ENCODE results near the gene ILKAP. TPM values are rescaled to one million over a fixed set of nuclear protein-coding genes. Genes with fewer than 3 reads are reported as not detected.
"Not testable (repeated sequence)": the region's sequence is repeated elsewhere in the genome, so short reads cannot be mapped to it uniquely, and the experiment has no call there.

The ILKAP gene
- total RNA-seq, 1 experiment from 2014 or later = 35.8 TPM

DNA sequence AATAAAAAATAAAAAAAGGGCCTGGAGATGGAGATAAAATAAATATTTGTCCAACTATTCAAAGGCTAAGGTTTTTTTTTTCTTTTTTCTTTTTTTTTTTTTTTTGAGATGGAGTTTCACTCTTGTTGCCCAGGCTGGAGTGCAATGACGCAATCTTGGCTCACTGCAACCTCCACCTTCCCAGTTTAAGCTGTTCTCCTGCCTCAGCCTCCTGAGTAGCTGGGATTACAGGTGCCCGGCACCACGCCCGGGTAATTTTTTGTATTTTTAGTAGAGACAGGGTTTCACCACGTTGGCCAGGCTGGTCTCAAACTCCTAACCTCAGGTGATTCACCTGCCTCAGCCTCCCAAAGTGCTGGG, 32.4 kb downstream of the ILKAP start:
- DNase-seq (ENCODE audit: low read depth, low spot score); in situ Hi-C loops (cut with HindIII; ENCODE audit: low pct_unique_long_range_greater_than_20kb, low sequenced_read_pairs): not testable (repeated sequence)

DNA sequence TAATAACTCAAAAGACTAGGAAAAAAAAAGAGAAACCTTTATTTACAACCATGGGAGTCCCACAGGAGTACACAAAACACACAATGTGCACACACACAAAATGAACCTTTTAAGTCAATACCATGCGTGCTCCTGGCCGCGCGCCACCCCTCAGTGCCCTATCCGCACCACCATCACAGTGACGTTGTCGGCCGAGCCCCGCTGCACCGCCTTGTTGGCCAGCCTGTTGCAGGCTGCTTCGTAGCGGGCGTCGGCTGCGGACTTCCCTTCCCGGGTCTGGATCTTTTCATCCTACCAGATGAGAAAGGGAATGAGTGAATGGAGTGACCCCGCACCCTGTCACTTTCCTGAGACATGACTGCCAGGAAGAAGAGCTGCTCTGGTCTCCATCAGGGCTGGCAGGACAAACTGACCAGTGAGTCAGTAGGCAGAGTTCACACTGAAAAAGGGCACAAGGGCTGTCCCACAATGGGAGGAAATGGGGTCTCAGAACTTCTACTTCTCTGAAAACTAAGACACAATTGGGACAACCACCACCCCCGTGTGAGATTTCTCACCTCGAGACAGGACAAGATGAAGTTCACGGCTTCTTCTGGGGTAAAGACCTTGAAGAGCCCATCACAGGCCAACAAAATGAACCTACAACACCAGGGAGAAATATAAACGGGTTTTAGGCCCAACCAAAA, 33.0 kb downstream of the ILKAP start:
- in situ Hi-C loops (cut with HindIII; ENCODE audit: low pct_unique_long_range_greater_than_20kb, low sequenced_read_pairs) = no loop called here
- no peak for DNase-seq (ENCODE audit: low read depth, low spot score)

DNA sequence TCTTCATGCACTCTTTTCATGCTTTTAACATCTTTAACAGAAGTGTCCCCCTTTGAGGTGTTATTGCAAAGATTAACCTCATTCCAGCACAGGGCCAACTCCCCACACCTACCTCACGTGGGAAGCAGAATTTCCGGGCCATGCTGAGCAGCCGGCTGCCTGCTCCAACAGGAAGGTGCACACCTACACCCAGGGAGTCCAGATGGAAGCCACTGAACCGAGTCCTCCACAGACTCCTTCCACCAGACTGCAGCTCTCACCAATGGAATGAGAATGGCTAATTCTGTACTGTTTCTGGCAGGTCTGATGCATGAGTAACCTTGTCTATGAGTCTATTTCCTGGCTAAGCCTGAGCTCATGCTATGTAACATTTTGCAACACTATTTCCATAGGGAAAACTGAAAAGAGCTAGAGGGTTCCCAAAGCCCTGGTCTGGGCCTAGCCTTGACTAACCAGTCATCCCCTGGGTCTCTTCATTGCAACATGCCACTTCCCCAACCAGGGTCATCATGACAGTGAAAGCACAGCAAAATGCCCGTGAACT, 33.7 kb downstream of the ILKAP start:
- in situ Hi-C loops (cut with HindIII; ENCODE audit: low pct_unique_long_range_greater_than_20kb, low sequenced_read_pairs) = no loop called here
- no peak for DNase-seq (ENCODE audit: low read depth, low spot score)

DNA sequence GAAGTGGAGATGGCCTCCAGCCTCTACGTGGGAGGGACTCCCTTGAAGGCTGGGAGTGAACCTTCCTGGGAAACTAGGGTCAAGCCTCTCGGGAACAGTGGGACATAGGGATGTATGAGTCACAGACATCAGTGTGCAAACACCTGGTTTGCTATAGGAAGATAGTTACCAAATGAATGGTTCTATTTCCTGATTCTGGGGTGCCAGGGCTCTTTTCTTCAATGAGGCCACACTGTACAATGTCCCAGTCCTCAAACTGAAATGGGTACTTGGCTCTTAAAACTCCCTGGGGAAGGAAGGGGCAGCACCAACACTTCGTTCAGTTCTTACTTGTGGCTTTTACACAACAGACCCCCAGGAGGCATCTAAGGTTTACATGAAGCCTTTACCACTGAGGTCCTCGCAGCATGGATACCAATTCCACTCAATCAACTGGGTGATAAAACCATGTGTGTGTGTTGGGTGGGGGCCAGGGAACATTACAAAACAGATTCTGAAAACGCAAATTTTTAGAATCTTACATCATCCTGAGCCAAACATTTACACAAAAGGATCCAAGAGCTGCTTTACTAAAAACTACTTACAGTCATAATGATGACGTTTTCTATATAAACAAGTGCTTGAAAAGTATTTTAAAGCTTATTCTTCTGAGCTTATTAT, 34.3 kb downstream of the ILKAP start:
- no peak for DNase-seq (ENCODE audit: low read depth, low spot score)

DNA sequence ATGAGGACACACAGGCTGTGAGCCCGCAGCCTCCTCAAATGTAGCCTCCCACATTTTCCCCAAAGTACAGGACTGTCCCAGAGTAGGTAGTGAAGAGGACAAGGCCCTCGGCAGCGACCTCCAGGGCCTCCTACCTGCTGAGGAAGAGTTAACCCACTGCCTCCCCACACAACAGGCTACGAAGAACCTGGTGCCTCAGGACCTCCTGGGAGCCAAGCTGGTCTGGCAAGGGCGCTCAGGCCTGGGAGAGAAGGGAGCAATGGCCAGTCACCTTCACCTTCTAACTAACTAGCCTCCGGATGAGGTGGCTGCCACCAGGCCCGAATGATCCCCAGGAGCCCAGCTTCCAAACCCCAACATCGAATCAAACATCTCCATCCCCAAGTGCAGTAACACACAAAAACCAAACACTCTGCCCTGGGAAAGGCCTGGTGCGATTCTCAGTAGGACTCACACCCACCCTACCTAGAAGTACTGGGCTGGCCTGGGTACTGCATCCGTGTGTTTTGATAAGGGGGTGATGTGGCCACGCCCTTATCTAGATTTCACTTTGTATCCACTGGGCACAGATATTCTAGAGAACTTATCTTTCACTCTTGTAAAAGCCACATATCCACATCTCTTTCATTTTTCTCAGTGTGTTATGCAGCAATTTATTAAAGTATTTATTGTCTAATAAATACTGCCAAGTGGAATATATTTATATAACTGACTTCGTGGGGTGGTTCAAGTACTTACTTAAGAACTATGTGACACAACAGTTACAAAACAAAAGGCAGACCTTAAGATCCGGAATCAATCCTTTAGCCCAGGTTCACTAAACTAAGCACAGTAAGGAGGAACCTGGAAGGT, 35.1 kb downstream of the ILKAP start:
- in situ Hi-C loops (cut with HindIII; ENCODE audit: low pct_unique_long_range_greater_than_20kb, low sequenced_read_pairs) = no loop called here
- no peak for DNase-seq (ENCODE audit: low read depth, low spot score)

More for the DNA sequence above, 34.3 kb downstream of the ILKAP start:
- in situ Hi-C loops (cut with HindIII; ENCODE audit: low pct_unique_long_range_greater_than_20kb, low sequenced_read_pairs) = no loop called here

DNA sequence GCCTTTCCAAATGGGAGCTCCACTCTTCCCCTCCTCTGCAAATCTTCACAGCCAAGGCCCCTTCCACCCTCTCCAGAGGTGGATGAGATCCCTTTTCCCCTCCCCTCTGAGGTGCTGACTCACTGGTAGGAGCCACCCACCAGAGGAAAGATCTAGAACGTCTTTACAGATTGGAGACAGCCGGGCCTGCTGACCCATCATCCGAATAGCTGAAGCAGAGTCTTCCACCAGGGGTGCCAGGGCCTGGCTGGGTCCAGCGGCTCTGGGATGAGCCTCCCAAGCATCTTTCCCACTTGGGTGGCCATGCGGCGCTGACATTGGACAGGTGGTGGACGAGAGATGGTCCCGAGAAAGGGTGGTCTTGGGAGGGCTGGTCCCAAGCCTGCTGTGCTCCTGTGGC, 35.7 kb downstream of the ILKAP start:
- in situ Hi-C loops (cut with HindIII; ENCODE audit: low pct_unique_long_range_greater_than_20kb, low sequenced_read_pairs) = no loop called here
- no peak for DNase-seq (ENCODE audit: low read depth, low spot score)

DNA sequence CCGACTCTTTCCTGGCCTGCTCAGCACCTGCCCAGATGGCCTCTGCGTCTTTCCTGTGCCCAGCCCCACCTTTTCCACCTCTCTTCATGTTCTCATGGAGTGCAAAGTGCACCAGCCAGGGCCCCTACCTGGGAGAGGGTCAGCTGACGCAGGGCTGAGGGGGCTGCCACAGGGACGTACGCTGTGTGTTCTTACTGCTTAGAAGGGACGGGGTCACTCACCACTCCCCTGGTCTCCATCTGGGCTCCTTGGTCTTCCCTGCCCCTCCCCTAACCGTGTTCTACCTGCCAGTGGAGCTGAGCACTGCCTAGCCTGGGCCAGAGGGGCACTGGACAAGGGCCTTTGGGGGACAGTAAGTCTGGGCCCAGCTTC, 36.2 kb downstream of the ILKAP start:
- DNase-seq (ENCODE audit: low read depth, low spot score) = no peak

DNA sequence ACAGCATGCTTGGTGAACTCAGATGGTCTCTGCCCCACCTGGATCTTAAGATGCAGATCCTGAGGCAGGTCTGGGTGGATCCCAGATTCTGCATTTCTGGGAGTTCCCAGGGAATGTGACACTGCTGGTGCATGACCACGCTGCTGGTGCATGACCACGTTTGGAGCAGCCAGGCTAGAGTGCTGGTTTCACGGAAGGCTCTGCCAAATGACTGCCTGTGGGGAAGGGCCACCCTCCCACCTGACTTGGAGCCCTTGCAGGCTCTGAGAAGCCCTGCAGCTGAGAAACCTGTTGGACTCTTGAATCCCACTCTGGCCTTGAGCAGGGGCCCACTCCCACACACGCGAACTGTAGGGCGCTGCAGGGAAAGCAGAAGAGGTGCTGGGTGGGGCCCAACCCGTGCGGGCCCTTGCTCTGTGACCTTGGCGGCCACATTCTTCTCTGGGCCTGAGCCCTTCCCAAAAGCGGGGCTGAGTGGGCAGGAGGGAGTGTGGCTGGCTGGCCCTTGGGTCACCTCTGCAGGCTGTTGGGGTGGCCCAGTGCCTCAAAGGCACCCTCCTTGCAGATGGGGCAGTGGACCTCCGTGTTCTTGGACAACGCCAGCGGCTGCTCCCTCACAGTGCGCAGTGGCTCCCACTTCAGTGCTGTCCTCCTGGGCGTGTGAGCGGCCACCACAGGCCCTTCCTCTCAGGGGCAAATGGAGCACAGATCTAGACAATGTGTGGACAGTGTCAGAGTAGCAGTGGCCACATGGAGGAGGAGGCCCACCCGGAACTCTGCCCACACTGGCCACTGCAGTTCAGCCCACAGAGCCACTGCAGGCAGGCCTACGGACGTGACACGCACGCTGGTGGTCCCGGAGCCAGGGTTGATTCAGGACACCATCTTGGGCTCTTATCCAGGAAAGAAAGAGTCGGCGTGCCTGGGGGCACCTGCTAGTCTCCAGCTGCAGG, 36.8 kb downstream of the ILKAP start:
- DNase-seq (ENCODE audit: low read depth, low spot score) = no peak
- in situ Hi-C loops (cut with HindIII; ENCODE audit: low pct_unique_long_range_greater_than_20kb, low sequenced_read_pairs) = no loop called here

More for the DNA sequence above, 36.2 kb downstream of the ILKAP start:
- in situ Hi-C loops (cut with HindIII; ENCODE audit: low pct_unique_long_range_greater_than_20kb, low sequenced_read_pairs) = no loop called here

DNA sequence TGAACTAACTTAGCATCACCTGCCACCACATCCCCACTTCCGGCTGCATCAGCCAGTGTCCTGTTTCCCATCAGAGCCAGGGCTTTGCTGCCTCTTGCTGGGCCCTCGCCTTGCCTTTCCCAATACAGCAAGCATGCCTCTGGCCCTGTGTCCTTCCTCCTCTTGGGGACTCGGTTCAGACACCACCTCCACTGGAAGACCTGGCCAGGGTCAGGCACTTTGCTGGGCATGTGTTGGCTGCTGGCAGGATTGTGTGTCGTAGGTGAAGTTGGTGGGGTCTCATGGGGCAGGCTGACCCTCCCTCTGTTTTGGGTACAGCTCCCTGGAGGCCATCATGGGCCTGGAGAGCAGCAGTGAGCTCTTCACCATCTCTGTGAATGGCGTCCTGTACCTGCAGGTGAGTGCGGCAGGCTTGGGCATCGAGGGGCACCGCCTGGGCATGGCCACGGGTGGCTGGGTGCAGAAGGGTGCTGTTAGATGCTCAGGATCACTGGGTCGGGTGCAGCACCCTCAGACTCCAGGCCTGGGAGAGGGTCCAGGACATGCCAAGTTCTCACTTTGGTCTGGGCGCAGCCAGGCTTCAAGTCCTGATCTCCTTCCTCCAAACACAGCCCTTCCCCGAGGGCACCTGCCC, 38.1 kb downstream of the ILKAP start:
- DNase-seq (ENCODE audit: low read depth, low spot score) = no peak
- in situ Hi-C loops (cut with HindIII; ENCODE audit: low pct_unique_long_range_greater_than_20kb, low sequenced_read_pairs) = no loop called here

DNA sequence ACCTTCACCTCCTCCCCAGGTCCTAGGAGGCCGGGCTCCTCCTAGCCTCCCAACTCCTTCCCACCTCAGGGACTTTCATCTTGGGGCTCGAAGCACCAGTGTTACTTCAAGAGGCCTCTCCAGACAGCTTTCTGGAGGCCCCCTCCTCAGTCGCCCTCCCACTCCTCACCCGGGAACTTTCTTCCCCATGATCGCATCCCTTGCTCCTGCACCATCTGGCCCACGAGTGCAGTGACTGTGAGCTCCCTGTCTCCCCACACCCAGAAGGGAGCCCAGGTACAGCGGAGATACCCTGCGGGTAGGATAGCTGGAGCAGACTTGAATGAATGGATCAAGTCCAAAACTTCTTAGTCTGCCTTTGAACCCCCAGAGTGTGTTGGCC, 38.6 kb downstream of the ILKAP start:
- DNase-seq (ENCODE audit: low read depth, low spot score) = no peak
- in situ Hi-C loops (cut with HindIII; ENCODE audit: low pct_unique_long_range_greater_than_20kb, low sequenced_read_pairs) = no loop called here

DNA sequence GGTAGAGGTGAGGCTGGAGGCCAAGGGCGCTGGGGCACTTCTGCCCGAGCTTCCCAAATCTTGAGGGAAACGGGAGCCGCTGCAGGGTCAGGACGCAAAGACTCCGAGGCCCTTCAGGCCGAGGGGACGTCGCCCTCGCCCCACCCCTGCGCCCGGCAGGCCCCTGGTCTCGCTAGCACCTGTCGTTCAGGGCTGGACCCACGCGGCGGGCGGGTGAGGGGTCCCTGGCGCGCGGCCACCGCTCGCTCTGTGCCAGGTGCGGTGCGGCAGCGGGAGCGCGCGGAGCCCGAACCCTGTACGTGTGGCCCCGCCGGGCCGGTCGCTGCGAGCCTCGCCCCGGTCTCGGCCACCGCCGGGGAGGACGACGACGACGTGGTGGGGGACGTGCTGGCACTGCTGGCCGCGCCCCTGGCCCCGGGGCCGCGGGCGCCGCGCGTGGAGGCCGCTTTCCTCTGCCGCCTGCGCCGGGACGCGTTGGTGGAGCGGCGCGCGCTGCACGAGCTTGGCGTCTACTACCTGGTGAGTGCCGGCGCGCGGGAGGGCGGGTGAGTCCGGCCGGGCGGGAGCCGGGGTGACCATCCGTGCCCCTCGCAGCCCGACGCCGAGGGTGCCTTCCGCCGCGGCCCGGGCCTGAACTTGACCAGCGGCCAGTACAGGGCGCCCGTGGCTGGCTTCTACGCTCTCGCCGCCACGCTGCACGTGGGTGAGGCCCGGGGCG, 39.9 kb downstream of the ILKAP start:
- in situ Hi-C loops (cut with HindIII; ENCODE audit: low pct_unique_long_range_greater_than_20kb, low sequenced_read_pairs) = no loop called here
- no peak for DNase-seq (ENCODE audit: low read depth, low spot score)

DNA sequence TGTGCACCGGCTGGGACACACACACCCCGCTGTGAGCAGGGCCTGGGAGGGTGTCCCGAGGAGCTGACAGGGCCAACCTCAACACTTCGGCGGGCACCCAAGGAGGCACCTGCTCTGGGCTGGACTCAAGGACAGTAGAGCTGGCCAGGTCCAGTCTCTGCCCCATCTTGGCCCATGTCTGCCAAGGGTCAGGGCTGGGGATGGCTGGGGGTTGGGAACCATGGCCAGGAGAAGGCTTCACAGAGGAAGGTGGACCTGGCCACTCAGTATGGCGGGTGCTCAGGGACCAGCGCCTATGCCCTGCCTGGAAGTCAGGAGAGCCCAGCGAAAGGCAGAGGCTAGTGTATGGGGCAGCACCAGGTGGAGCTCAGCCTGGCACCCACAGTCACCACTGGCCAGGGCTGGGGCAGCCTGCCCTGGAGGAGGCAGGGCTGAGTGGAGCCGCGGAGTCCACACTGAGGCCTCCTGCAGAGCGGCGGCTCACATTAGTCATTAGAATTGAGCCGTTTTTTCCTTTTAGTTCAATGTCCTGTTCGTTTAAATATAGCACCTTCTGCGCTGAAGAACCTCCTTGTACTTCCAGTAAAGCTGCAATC, 40.6 kb downstream of the ILKAP start:
- in situ Hi-C loops (cut with HindIII; ENCODE audit: low pct_unique_long_range_greater_than_20kb, low sequenced_read_pairs) = no loop called here
- DNase-seq (ENCODE audit: low read depth, low spot score) = no peak

DNA sequence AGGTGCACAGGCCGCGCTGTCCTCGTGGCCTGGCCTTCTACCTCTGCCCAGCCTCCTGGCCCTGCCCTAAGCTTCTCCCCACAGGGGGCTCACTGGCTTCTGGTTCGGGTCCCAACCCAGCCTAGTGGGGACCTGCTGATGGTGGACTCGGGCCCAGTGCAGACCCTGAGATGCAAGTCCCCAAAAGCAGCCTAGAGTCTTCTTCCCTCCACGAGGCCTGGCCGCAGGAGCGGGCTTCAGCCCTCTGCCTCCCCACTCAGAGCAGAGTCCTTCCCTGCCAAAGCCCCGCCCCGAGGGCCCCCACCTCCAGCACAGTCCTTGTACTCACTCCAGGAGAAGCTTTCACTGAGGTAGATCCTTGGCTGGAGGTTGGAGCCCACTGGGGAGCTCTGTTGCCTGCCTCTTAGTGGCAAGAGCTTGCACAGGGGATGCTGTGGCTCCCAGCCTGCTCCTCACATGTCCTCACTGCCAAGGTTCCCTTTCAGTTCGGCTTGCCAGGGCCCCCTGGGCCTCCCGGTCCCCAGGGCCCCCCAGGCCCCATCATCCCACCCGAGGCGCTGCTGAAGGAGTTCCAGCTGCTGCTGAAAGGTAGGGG, 41.1 kb downstream of the ILKAP start:
- in situ Hi-C loops (cut with HindIII; ENCODE audit: low pct_unique_long_range_greater_than_20kb, low sequenced_read_pairs) = no loop called here
- no peak for DNase-seq (ENCODE audit: low read depth, low spot score)

DNA sequence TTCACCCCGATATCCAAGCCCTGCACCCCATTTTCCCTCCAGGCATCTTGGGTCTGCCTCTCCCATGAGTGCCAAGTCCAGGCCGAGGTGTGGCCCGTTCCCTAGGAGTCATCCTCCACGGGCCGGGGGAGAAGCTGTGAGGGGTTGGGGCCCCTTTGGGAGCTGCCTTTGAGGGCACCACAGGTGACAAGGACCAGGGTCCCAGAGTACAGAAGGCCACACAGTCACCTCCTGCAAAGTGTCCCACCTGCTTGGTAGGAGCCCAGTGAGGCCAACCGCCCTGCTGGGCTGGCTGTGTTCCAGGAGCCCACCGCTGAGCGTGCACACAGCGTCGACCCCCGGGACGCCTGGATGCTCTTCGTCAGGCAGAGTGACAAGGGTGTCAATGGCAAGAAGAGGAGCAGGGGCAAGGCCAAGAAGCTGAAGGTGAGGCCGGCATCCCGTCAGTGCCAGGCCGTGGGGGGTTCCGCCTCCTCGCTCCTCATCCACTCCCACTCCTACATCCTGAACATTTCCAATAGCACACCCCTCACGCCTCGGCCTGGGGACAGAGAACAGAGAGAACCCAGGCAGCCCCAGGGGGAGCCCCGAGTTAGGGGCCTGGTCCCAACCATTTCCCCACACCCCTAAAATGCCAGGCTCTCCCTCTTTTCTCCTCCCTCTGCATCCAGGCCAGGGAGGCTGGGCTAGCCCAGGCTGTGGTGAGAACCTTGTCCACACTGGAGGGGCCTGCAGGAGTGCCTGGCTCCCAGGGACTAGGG, 42.0 kb downstream of the ILKAP start:
- no peak for DNase-seq (ENCODE audit: low read depth, low spot score)
- in situ Hi-C loops (cut with HindIII; ENCODE audit: low pct_unique_long_range_greater_than_20kb, low sequenced_read_pairs) = no loop called here

Data from SK-MEL-5 (cell line).